Muscle layer of colon (tissue), 2 donors: ENCODE data around the gene LRRC66.

Experiments
- H3K27ac ChIP-seq: one replicate; pipeline ENCODE4 v1.7.0; 2013; ENCODE audit warnings: low read depth, mild to moderate bottlenecking, low read length, moderate library complexity
- H3K27me3 ChIP-seq, 2 donors: one replicate each; pipeline ENCODE4 v1.7.0; 2013; ENCODE audit warnings: low read length in 2 of 2, mild to moderate bottlenecking in 2 of 2; ENCODE audit not compliant: insufficient read depth in 2 of 2, control insufficient read depth in 1 of 2
- H3K36me3 ChIP-seq: one replicate; pipeline ENCODE4 v1.7.0; 2013; ENCODE audit warnings: mild to moderate bottlenecking, low read length; ENCODE audit not compliant: insufficient read depth
- H3K4me1 ChIP-seq: one replicate; pipeline ENCODE4 v1.7.0; 2013; ENCODE audit warnings: mild to moderate bottlenecking, low read length; ENCODE audit not compliant: insufficient read depth
- H3K4me3 ChIP-seq, 2 donors: one replicate each; pipeline ENCODE4 v1.7.0; 2013; ENCODE audit warnings: low read length in 2 of 2, low read depth in 1 of 2, mild to moderate bottlenecking in 1 of 2, moderate library complexity in 1 of 2
- H3K9ac ChIP-seq: one replicate; pipeline ENCODE4 v1.7.0; 2013; ENCODE audit warnings: low read length
- H3K9me3 ChIP-seq: one replicate; pipeline ENCODE4 v1.7.0; 2013; ENCODE audit warnings: mild to moderate bottlenecking, low read length
- donor health status: abdominal sarcoma.
- donor health status: Adenocarcinoma of cecum.

Gene LRRC66

DNA sequence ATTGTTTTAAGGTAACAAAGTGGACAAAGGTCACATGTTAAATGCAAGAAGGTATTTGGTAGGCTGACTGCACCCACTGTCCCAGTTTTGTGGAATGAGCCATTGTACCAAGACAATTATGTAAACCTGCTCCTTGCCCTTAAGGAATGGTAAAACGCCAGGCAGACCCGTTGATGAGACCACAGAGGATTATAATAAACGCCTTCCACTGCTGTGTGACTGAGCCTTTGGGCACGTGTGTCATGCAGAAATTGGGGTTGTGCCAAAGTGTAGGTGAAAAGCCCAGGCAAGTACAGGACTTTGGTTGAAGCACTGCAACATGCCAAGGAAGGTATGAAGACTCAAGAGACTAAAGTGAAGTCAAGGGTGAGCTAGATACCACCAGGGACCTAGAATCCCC, 59.7 kb downstream of the LRRC66 start:
- Histone ChIP-seq H3K4me3 (no peak overlapping the region), H3K9ac (no peak overlapping the region)

DNA sequence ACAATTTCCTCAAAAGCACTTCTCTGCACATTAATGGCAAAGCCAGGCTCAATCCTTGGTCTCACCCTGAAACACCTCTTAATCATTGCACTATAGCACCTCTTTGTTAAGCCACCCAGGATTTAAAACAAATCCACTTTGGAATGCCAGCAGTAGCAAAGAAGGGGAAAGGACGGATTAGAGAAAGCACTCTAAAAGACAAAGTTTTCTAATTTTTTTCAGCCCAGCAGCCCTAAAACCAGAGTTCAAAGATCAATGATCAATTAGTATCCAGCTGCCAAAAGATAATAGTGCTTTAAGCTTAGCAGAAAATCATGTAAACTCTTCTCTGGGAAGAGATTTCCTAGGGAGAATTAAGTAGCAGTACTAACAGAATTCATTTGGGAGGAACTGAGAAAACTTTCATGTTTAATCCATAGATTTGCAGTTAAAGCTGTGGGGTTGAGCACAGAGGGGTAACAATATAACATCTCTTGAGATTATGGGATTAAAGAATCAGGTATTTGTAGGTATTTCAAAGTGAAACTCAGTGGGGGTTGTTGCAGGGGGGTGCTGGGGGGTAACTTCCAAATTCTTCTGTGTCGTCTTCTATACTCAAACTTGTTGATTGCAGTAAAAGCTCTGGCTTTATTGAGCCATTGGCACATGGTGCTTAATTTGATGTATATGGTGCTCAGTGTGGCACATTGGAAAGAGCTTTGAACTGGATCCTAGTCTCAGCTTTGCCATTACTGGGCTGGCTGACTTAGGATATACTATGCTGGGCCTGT, 61.8 kb downstream of the LRRC66 start:
- Histone ChIP-seq H3K9me3 (no peaks in the 10 kb centered on the region), H3K36me3 (no peaks in the 10 kb centered on the region), H3K27me3 (no peaks in the 10 kb centered on the region), H3K4me1 (no peaks in the 10 kb centered on the region), H3K27ac (no peak overlapping the region), H3K9ac (no peak overlapping the region), H3K4me3 (no peak overlapping the region)

More for the DNA sequence above, 59.7 kb downstream of the LRRC66 start:
- H3K27me3 ChIP-seq = no peaks in the 10 kb centered on the region
- peaks cover 6% of the 10 kb centered on the region for H3K4me1 ChIP-seq
- no peaks in the 10 kb centered on the region for H3K9me3 ChIP-seq
- H3K36me3 ChIP-seq = no peaks in the 10 kb centered on the region
- H3K27ac ChIP-seq = no peak overlapping the region
